ENCODE results near the gene MELTF. TPM values are rescaled to one million over a fixed set of nuclear protein-coding genes. Genes with fewer than 3 reads are reported as not detected.
A peak's percentile ranks its signal among the peaks of the same experiment; 100 is the strongest.

MELTF gene
- total and polyA plus RNA-seq, 9 of the 15 experiments (the other 6 are each of a cell fraction or from before 2014, with no cell fraction given), result 0.35 to 10.5 (median 4.5) TPM

GRCh38 chr3:196971094-196971698 is 58.4 kb downstream of the MELTF start (continued):
- peak in 1 of 2 experiments; percentile 57; a peak in 2 of 4 replicates for TF ChIP-seq RAD21 (CRISPR knock-in tag; conservative IDR thresholded peaks at IDR 0.05 in 1 of 2, IDR thresholded peaks at IDR 0.05 in 1 of 2)
- TF ChIP-seq MGA (IDR thresholded peaks at IDR 0.05), result no peak
- TF ChIP-seq CREM (IDR thresholded peaks at IDR 0.05; ENCODE audit: low read depth), result peak; percentile 18; the same call in 1 of the 2 replicates
- TF ChIP-seq NRF1 (conservative IDR thresholded peaks at IDR 0.05 in 1 of 2, IDR thresholded peaks at IDR 0.05 in 1 of 2), result no peak
- TF ChIP-seq BACH1 (tag; IDR thresholded peaks at IDR 0.05), result no peak
- peak; percentile 60 for TF ChIP-seq RBM25 (IDR thresholded peaks at IDR 0.05; ENCODE audit: low read depth, low read length, severe bottlenecking)
- TF ChIP-seq SRSF1 (IDR thresholded peaks at IDR 0.05; ENCODE audit: low read depth, low read length), result no peak
- TF ChIP-seq ZFP36 (IDR thresholded peaks at IDR 0.05; ENCODE audit: low read depth, low read length, partially characterized antibody), result no peak
- TF ChIP-seq MEF2A (IDR thresholded peaks at IDR 0.05; ENCODE audit: control insufficient read depth, low read depth, low read length), result no peak
- TF ChIP-seq ZNF143 (CRISPR knock-in tag; IDR thresholded peaks at IDR 0.05), result no peak
- no peak for TF ChIP-seq CHAMP1 (IDR thresholded peaks at IDR 0.05)
- no peak for TF ChIP-seq SMAD3 (CRISPR knock-in tag; conservative IDR thresholded peaks at IDR 0.05)
- TF ChIP-seq POLR2AphosphoS2 (IDR thresholded peaks at IDR 0.05; ENCODE audit: low read length), result no peak
- no peak for TF ChIP-seq ZFX (CRISPR knock-in tag; IDR thresholded peaks at IDR 0.05)

Measured in K562 (cell line).